Right cardiac atrium (tissue), 5 donors: ENCODE measurements around the gene IFNK. TPM values are rescaled to one million over a fixed set of nuclear protein-coding genes. Genes with fewer than 3 reads are reported as not detected.

Source experiments
- ATAC-seq, 2 donors: fragments of 200-7000 bp; cut with Tn5 transposase; one replicate each; pipeline versions ENCODE4 v1.8.0 to v1.9.1; 2020; ENCODE audit warnings: moderate library complexity in 2 of 2, mild to moderate bottlenecking in 1 of 2
- DNase-seq, 3 donors: peaks; one replicate each; pipeline ENCODE4 v3.0.0-alpha.2; 2020
- H3K27ac ChIP-seq: one replicate; pipeline ENCODE4 v1.5.1; 2013; ENCODE audit warnings: mild to moderate bottlenecking, low read length, control low read depth, moderate library complexity
- H3K27me3 ChIP-seq: one replicate; pipeline ENCODE4 v1.6.1; 2013; ENCODE audit not compliant: control insufficient read depth, insufficient read depth
- H3K4me1 ChIP-seq: one replicate; pipeline ENCODE4 v1.6.1; 2013; ENCODE audit warnings: low read length; ENCODE audit not compliant: control insufficient read depth, insufficient read depth
- H3K4me3 ChIP-seq: one replicate; pipeline ENCODE4 v1.5.1; 2013; ENCODE audit warnings: low read length, control low read depth
- H3K9me3 ChIP-seq: one replicate; pipeline ENCODE4 v1.6.1; 2013; ENCODE audit warnings: low read length; ENCODE audit not compliant: control insufficient read depth
- WGBS: extraction: QIAGEN DNeasy Blood & Tissue Kit; methylation state at CpG from one replicate; pipeline ENCODE4 v1.1.7; 2013; 5-methylcytosine and 5-hydroxymethylcytosine counted together
- intact Hi-C, 4 donors: fragments of 100-400 bp; cut with DNase I; formaldehyde crosslinking; loops; one replicate each; pipeline versions ENCODE4 v1.11.0 to v1.14.0; 2022 to 2023
- polyA plus RNA-seq: library from polyadenylated mRNA; stranded (reverse); fragments of 200-250 nt; gene quantifications from one replicate; pipeline ENCODE4 v1.2.3, GENCODE V29; 2013
- total RNA-seq, 4 donors: library from RNA; stranded (reverse); fragmentation: NEBNext Ultra II Directional; extraction: Animal tissue kit (Norgen Biotek cat#: 25700); gene quantifications; one replicate each; pipeline ENCODE4 v1.2.1, GENCODE V29; 2021
- donor health status: healthy with polysubstance abuse.
- donor health status: DM: no; HTN: yes; CAD: no.
- donor health status: DM: no; HTN: no; CAD: no.
- donor health status: DM: no; HTN: yes; CAD: no; lungs with severe emphysema.
- donor health status: DM: yes; HTN: yes; CAD: no.

Gene IFNK
- total and polyA plus RNA-seq, 5 donors, result not detected

DNA sequence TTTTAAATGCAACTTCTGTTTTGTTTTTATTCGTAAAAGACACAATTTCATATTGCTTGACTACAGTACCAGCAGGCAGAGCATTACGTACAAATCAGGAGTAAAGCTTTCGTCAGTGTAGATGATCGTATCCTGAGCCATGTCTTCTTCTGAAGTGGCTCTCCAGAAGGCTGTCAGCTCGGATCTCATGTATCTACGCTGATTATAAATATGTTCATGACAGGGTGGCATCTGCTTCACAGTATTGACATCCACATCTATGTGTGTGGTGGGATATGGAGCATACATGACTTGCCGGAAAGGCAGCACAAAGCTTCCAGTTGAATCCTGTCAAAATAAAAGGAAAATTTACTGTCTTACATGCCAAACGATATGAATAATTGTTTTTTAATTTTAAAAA, 32.4 kb downstream of the IFNK start:
- Histone ChIP-seq H3K27me3 (no peaks in the 10 kb centered on the region), H3K27ac (no peak overlapping the region), H3K4me3 (no peak overlapping the region), H3K9me3 (no peaks in the 10 kb centered on the region), H3K4me1 (no peaks in the 10 kb centered on the region)
- DNase-seq (no peak), ATAC-seq (no peak)
- intact Hi-C loops, result no loop called here
- WGBS, result 94% methylated on average over 8 of the region's 8 CpGs

DNA sequence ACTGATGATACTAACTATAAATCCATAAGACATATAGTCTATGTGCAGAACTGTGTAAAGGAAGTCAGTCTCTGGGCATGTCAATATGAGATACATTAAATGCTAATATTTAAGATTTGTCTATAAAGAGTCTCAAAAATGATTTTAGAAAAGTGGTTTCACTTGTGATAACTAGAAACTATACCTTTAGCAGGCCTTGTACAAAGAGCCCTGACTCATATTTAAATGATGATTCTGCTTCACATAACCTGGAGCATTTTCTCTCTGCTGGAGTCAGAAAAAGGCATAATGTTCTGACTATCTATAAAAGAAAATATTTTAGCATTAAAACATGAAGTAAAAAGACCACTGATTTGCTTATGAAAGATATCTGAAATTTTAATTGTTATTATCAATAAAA, 34.2 kb downstream of the IFNK start:
- Histone ChIP-seq H3K27ac (no peak overlapping the region), H3K9me3 (no peaks in the 10 kb centered on the region), H3K4me1 (no peaks in the 10 kb centered on the region), H3K4me3 (no peak overlapping the region), H3K27me3 (no peaks in the 10 kb centered on the region)
- intact Hi-C loops, result no loop called here
- ATAC-seq, result no peak
- no peak for DNase-seq

- Histone ChIP-seq H3K27me3 (no peaks in the 10 kb centered on the region), H3K27ac (no peak overlapping the region), H3K4me3 (no peak overlapping the region), H3K9me3 (no peaks in the 10 kb centered on the region), H3K4me1 (no peaks in the 10 kb centered on the region)
- ATAC-seq (no peak), DNase-seq (no peak)
- intact Hi-C loops, result no loop called here
Measured at GRCh38 chr9:27560457-27560856, 36.4 kb downstream of the IFNK start.

DNA sequence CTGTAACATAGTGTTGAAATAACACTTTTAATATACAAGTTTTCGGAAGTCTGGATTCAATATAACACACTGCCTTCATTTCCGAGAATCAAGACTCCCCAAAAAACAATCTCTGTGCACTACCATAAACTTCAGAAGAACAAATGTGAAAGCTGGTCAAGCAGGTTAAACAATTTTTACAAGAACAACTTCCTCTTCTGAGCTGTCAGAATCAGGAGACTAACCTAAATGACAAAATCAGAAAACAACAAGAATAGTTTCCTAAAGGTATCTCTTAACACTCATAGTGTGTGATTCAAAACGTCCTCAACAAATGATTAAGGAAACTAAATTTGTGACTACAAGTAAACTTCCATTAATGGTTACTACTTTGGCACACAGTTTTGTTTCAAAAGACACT, 37.6 kb downstream of the IFNK start:
- no peak overlapping the region for H3K27ac ChIP-seq
- intact Hi-C loops, result no loop called here
- no peaks in the 10 kb centered on the region for H3K9me3 ChIP-seq
- 74% methylated on average over 3 of the region's 3 CpGs for WGBS
- no peaks in the 10 kb centered on the region for H3K4me1 ChIP-seq
- H3K4me3 ChIP-seq, result no peak overlapping the region
- H3K27me3 ChIP-seq, result no peaks in the 10 kb centered on the region
- DNase-seq (no peak), ATAC-seq (no peak)

GRCh38 chr9:27563738-27564430, 39.8 kb downstream of the IFNK start:
- Histone ChIP-seq H3K27me3 (no peaks in the 10 kb centered on the region), H3K4me1 (no peaks in the 10 kb centered on the region), H3K4me3 (no peak overlapping the region), H3K27ac (no peak overlapping the region), H3K9me3 (no peaks in the 10 kb centered on the region)
- intact Hi-C loops, result no loop called here
- WGBS, result 83% methylated on average over 4 of the region's 4 CpGs
- ATAC-seq (no peak), DNase-seq (no peak)

DNA sequence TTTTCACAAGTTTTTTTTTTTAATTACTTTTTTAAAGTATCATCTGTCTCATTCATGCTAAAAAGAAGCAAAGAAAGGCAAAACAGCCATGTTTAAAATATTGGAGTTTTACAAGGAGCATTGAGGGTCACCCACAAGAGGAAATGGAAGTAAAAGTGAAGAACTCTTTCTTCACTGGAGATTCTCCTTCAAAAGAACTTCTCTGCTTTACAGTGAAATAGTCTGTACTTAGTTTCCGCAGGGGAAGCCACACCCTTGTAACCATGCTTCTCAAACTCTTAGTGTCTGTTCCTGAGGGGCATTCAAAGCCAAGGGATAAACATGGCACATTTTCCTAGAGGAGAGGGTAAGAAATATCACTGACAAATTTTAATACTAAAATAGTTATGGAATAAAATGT, 40.6 kb downstream of the IFNK start:
- 83% methylated on average over 1 of the region's 1 CpG for WGBS
- no peak overlapping the region for H3K4me3 ChIP-seq
- ATAC-seq, result peak in 1 of 2 donors; percentile 28
- intact Hi-C loops, result no loop called here
- H3K4me1 ChIP-seq, result no peaks in the 10 kb centered on the region
- H3K27me3 ChIP-seq, result no peaks in the 10 kb centered on the region
- DNase-seq, result no peak
- H3K9me3 ChIP-seq, result no peaks in the 10 kb centered on the region
- no peak overlapping the region for H3K27ac ChIP-seq

DNA sequence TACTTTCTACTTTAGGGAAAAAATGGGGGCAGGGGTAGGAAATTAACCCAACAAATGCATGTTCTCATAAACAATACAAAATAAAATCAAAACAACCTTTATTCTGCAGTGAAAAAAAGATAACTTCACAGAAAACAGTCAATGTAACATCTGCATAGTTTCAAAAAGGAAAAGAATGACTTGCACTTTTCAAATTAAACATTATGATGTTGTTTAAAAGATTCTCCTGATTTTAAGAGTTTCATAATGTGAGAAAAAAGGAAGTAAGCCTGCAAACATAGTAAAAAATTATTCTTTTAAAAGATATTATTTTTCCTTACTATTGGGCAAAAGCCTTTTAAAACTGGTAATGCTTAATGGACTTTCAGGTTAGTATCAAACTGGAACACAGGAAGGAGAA, 41.6 kb downstream of the IFNK start:
- no peak overlapping the region for H3K27ac ChIP-seq
- ATAC-seq (no peak), DNase-seq (no peak)
- H3K9me3 ChIP-seq, result no peaks in the 10 kb centered on the region
- no peak overlapping the region for H3K4me3 ChIP-seq
- no peaks in the 10 kb centered on the region for H3K27me3 ChIP-seq
- H3K4me1 ChIP-seq, result no peaks in the 10 kb centered on the region
- intact Hi-C loops, result no loop called here

DNA sequence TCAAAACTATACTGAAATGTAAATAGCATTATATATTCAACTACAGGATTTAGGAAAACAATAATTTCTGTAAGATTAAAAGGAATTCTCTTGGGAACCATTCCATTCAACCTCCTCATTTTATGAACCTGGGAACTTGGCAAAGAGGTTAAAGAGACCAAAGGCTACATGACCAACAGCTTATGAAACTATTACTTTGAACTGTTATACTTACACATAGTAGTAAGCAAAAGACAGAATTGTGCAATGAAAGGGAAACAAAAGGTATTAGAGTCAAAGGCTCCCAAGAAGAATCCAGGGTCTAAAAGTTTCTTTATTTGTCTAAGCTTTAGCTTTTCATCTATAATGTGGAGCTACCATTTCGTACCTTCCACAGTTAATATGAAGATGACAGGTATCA, 42.0 kb downstream of the IFNK start:
- H3K4me1 ChIP-seq, result no peaks in the 10 kb centered on the region
- DNase-seq, result no peak
- H3K4me3 ChIP-seq, result no peak overlapping the region
- H3K9me3 ChIP-seq, result no peaks in the 10 kb centered on the region
- 94% methylated on average over 1 of the region's 1 CpG for WGBS
- ATAC-seq, result no peak
- H3K27ac ChIP-seq, result no peak overlapping the region
- intact Hi-C loops, result no loop called here
- H3K27me3 ChIP-seq, result no peaks in the 10 kb centered on the region

DNA sequence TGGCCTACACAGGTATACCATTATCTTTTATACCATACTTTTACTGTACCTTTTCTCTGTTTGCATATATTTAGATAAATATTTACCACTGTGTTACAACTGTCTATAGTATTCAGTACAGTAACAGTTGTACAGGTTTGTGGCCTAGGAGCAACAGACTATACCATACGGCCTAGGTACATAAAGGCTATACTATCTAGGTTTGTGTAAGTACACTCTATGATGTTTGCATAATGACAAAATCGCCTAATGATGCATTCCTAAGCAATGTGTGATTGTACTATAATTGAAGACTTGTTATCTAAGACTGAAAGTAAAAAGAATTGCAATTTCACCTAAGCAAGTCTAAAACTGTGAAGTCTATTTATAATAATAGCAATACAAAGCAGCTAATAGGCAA, 45.3 kb downstream of the IFNK start:
- H3K4me1 ChIP-seq, result no peaks in the 10 kb centered on the region
- H3K27me3 ChIP-seq, result no peaks in the 10 kb centered on the region
- DNase-seq, result no peak
- H3K4me3 ChIP-seq, result no peak overlapping the region
- no peak overlapping the region for H3K27ac ChIP-seq
- no peak for ATAC-seq
- intact Hi-C loops, result no loop called here
- 74% methylated on average over 2 of the region's 2 CpGs for WGBS
- no peaks in the 10 kb centered on the region for H3K9me3 ChIP-seq

- DNase-seq, result no peak
- intact Hi-C loops, result no loop called here
- Histone ChIP-seq H3K27ac (no peak overlapping the region), H3K4me1 (no peaks in the 10 kb centered on the region), H3K4me3 (no peak overlapping the region), H3K27me3 (no peaks in the 10 kb centered on the region), H3K9me3 (no peaks in the 10 kb centered on the region)
- 80% methylated on average over 4 of the region's 4 CpGs for WGBS
- ATAC-seq, result no peak
Measured at GRCh38 chr9:27571011-27571410, 46.9 kb downstream of the IFNK start.

- H3K9me3 ChIP-seq, result no peaks in the 10 kb centered on the region
- peak overlapping the region; percentile 64 for H3K27ac ChIP-seq
- H3K4me1 ChIP-seq, result no peaks in the 10 kb centered on the region
- ATAC-seq, result no peak
- intact Hi-C loops, result no loop called here
- peak overlapping the region; percentile 97 for H3K4me3 ChIP-seq
- no peaks in the 10 kb centered on the region for H3K27me3 ChIP-seq
- DNase-seq, result no peak
- WGBS, result 39% methylated on average over 3 of the region's 3 CpGs
Measured at GRCh38 chr9:27572061-27572460, 48.0 kb downstream of the IFNK start.

DNA sequence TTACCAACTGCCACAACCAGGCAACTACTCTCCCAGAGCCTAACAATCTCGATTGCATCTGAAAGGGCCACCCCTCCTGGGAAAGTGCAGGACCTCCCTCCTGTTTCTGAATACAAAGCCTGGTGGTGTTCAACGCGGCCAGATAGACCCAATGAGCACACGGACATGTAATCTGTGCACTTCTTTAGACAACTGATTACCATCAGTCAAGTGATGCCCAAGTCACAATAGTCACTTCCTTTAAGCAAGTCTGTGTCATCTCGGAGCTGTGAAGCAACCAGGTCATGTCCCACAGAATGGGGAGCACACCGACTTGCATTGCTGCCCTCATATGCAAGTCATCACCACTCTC, 48.5 kb downstream of the IFNK start:
- no peaks in the 10 kb centered on the region for H3K27me3 ChIP-seq
- no peaks in the 10 kb centered on the region for H3K9me3 ChIP-seq
- ATAC-seq (peak; percentile 29 to 37), DNase-seq (no peak)
- H3K4me1 ChIP-seq, result no peaks in the 10 kb centered on the region
- H3K27ac ChIP-seq, result peak overlapping the region; percentile 98
- intact Hi-C loops, result no loop called here
- WGBS, result under 1% methylated on average over 6 of the region's 6 CpGs
- H3K4me3 ChIP-seq, result peak overlapping the region; percentile 97
